Rectal smooth muscle tissue (tissue), 1 donor: ENCODE measurements around the gene HOTAIR.

Experiments
- H3K27ac ChIP-seq: one replicate; pipeline ENCODE4 v1.7.0; 2013; ENCODE audit warnings: low read depth, low read length, inconsistent platforms
- H3K27me3 ChIP-seq: one replicate; pipeline ENCODE4 v1.7.0; 2013; ENCODE audit warnings: low read length; ENCODE audit not compliant: control insufficient read depth, insufficient read depth
- H3K36me3 ChIP-seq: one replicate; pipeline ENCODE4 v1.7.0; 2013; ENCODE audit warnings: low read length; ENCODE audit not compliant: control insufficient read depth, insufficient read depth
- H3K4me1 ChIP-seq: one replicate; pipeline ENCODE4 v1.7.0; 2013; ENCODE audit warnings: low read length; ENCODE audit not compliant: control insufficient read depth, insufficient read depth
- H3K4me3 ChIP-seq: one replicate; pipeline ENCODE4 v1.7.0; 2013; ENCODE audit warnings: low read length
- H3K9ac ChIP-seq: one replicate; pipeline ENCODE4 v1.7.0; 2013; ENCODE audit warnings: low read length

HOTAIR gene

DNA sequence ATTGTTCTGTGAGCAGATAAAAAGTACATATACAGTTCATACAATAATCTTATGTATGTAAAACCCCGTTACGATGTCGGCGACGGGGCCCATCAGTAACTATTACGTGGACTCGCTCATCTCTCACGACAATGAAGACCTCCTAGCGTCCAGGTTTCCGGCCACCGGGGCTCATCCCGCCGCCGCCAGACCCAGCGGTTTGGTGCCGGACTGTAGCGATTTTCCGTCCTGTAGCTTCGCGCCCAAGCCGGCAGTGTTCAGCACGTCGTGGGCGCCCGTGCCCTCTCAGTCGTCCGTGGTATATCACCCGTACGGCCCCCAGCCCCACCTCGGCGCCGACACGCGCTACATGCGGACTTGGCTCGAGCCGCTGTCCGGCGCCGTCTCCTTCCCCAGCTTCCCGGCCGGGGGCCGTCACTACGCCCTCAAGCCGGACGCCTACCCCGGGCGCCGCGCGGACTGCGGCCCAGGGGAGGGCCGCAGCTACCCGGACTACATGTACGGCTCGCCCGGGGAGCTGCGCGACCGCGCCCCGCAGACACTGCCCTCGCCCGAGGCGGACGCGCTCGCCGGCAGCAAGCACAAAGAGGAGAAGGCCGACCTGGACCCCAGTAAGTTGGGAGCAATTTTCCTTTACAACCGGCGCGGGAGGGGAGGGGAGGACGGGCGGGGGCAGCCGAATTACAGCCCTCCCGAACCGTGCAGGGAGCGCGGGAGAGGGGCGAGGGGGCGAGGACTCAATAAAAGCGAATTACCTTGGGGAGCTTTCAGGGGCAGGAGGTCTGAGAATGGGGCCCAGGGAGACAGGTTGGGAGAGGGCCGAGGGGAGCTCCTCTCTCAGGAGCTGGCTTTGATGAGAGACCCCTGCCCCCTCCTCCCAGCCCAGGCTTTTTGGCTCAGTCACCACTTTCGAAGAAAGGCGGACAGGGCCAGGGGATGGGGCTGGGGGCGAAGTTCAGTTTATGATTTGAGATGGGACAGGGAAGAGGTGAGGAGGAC lies 25.7 kb upstream of the HOTAIR start, which contains the start of gene HOXC9:
Gene HOXC9, plus strand, starts transcription at position 46 of the 999 bp plus-strand sequence. Its CDS starts 28 bp downstream, at position 74.
- H3K9ac ChIP-seq: no peak within 1 kb of the TSS
- peaks cover 78% of the 10 kb centered on the region for H3K27me3 ChIP-seq
- peak within 1 kb of the TSS; percentile 5 for H3K4me3 ChIP-seq
- no peak within 1 kb of the TSS for H3K27ac ChIP-seq
- no peaks in the 10 kb centered on the region for H3K4me1 ChIP-seq
- no peaks in the 10 kb centered on the region for H3K36me3 ChIP-seq

DNA sequence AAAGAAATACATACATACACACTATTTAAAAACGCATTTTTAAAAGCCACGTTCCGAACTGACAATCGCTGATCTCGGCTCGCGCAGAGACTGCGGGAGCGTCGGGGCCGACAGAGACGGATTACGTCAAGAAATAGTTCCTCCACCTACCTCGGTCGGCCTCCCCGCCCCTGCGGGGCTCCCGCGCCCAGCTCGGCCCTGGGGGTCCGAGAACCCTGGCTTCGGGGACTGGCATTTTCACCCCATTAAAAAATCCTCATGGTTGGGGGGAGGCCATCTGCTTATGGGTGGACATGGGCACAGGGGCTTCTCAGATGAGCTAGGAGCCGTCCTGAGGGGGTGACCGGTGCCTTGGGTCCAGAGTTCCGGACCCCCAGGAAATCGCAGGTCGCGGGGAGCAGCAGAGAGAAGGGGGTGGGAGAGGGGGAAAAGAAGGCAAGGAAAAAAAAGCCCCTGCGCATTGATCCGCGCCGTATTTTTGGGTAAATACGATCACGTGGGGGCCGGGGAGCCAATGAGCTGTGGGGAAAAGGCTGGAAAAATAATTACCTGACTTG lies 24.9 kb upstream of the HOTAIR start:
- H3K27ac ChIP-seq: no peak overlapping the region

DNA sequence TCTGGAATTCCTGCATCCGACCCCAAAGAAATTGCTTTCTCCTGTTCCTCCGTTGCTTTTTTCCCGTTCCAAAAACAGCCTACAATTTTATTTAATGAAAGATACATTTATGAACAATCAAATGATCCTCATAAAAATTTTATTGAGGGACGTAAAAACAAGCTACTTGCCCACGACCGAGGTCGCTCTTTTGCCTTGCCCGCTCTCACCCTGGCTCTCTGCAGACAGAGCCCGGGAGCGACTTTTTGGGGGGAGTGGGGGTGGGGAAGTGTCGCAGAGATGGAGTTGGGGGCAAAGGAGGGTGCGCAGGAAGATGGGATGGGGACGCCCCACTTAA lies 24.1 kb upstream of the HOTAIR start:
- Histone ChIP-seq H3K9ac (no peak overlapping the region), H3K4me1 (no peaks in the 10 kb centered on the region), H3K27me3 (peaks cover 81% of the 10 kb centered on the region), H3K36me3 (no peaks in the 10 kb centered on the region), H3K4me3 (no peak overlapping the region), H3K27ac (no peak overlapping the region)

More for the DNA sequence above, 24.9 kb upstream of the HOTAIR start:
- Histone ChIP-seq H3K27me3 (peaks cover 77% of the 10 kb centered on the region), H3K4me3 (peak overlapping the region; percentile 5), H3K4me1 (no peaks in the 10 kb centered on the region), H3K36me3 (no peaks in the 10 kb centered on the region), H3K9ac (no peak overlapping the region)

DNA sequence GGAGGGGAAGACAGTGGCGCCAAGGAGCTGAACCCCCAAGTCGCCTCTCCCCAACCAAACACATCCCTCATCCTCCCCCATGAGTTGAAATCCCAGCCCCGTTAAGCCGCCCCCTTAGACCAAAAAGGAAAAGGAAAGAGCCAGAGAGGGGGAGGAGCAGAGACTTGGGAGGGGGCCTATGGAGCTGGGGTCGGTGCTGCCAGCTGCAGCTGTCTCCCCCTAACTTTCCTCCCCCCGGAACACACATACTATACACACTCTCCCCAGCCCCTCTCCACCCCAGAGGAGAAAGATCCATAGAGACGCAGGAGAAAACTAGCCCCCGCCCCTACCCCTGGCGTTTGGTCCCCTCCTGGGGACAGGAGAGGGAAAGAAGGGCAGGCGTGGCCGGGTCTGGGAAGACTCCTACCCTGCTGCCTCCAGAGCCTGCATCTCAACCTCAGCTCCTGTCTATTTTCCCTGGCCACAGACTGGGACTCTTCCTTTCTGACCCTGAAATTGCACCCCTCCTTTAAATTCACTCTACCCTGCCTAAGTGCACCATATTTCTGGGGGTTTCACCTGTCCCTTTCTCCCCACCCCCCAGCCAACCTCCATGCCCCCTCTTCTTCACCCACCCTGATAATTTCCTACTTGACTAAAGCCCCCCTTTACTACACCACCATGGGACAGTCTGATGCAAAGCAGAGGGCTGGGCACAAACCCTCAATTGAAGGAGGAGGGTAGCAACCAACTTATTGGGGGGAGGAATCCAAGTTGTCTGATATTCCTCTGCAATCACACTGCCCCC lies 23.6 kb upstream of the HOTAIR start:
- no peaks in the 10 kb centered on the region for H3K36me3 ChIP-seq
- no peak overlapping the region for H3K27ac ChIP-seq
- no peak overlapping the region for H3K4me3 ChIP-seq
- H3K4me1 ChIP-seq: no peaks in the 10 kb centered on the region
- peaks cover 84% of the 10 kb centered on the region for H3K27me3 ChIP-seq
- H3K9ac ChIP-seq: no peak overlapping the region

DNA sequence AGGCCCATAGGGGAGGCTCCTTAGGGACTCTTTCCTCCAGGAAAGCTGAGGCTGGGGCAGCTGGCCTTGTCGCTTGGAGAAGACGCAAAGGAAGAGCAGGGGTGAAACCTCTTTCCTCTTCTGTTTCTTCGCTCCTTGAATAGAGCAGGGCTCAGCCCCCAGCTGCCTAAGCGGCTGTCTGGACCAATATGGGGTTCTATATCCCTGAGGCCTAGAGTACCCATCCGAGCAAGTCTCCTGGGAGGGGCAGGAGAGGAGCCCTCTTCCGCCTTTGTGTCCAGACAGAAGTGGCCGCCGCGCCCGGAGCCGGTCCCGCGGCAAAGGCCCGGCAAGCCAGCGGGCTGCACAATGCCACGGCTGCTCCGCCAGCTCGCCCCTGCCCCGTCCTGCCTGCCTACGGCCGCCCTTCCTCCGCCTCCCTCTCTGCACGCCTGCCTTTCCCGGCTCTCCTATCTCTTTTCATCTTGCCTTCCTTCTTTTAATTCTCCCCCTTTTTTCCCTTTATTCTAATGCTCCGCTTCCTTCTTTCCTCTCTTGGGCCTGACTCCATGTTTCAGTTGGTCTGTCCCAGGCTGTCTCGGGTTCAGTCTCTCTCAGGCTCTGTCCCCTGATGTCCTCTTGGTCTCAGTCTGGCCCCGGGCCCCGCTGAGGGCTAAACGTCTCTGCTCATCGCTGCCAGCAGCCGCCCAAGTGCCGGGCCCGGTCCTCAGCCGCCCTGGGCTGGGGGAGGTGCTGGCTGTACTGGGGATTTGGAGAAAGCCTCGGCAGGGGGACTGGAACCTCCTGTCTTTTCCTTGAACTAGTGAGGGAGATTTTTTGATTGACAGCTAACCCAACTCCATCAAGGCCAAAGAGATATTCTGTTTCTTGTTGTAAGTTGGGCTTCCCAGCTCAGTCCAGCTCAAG lies 22.7 kb upstream of the HOTAIR start:
- Histone ChIP-seq H3K27ac (no peak overlapping the region), H3K9ac (no peak overlapping the region), H3K27me3 (peaks cover 82% of the 10 kb centered on the region), H3K36me3 (no peaks in the 10 kb centered on the region), H3K4me1 (no peaks in the 10 kb centered on the region), H3K4me3 (no peak overlapping the region)

DNA sequence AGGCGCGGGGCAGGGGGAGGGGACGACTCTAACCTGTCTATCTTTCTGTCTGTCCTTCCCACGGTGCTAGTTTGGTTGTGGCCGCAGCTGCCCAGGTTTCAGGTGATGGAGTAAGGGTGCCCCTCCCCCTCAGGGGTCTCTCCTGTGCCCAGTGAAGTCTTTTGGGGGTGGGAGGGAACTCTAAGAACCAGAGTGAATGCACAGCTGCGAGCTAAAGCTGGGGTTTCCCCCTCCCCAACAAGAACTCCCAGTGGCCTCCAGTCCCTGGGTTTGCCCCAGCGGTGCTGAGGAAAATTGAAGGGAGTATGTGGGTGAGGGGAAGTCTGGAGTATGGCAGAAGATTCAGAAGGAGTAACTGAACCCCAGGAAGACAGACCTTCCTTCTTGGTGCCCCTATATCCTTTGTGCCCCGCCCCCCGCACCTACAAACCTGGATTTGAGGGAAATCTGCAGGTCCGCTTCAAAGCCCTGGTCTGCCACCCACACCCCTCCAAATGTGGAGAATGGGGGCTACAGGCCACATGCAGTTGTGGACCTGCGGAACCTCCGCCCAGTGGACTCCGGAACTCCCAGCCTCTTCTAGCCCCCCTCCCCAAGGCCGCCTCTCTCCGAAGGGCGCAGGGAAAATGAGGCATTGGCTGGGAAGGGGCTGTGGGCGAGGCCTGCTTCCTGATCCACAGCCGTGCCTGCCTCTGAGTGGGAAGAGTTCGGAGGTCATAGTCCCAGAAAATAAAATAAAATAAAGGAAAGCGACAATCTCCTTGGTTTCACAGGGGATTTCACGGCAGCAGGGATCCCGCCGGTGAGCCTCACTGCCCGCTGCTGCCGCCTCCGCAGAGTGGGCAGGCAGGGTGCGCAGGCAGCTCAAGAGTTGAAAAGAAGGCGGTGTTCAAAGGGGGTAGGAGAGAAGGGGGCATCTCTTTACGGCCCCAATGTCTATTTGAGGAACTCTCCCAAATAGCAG lies 21.8 kb upstream of the HOTAIR start:
- Histone ChIP-seq H3K36me3 (no peaks in the 10 kb centered on the region), H3K9ac (no peak overlapping the region), H3K4me3 (peak overlapping the region; percentile 60), H3K27ac (no peak overlapping the region), H3K27me3 (peaks cover 84% of the 10 kb centered on the region), H3K4me1 (no peaks in the 10 kb centered on the region)

DNA sequence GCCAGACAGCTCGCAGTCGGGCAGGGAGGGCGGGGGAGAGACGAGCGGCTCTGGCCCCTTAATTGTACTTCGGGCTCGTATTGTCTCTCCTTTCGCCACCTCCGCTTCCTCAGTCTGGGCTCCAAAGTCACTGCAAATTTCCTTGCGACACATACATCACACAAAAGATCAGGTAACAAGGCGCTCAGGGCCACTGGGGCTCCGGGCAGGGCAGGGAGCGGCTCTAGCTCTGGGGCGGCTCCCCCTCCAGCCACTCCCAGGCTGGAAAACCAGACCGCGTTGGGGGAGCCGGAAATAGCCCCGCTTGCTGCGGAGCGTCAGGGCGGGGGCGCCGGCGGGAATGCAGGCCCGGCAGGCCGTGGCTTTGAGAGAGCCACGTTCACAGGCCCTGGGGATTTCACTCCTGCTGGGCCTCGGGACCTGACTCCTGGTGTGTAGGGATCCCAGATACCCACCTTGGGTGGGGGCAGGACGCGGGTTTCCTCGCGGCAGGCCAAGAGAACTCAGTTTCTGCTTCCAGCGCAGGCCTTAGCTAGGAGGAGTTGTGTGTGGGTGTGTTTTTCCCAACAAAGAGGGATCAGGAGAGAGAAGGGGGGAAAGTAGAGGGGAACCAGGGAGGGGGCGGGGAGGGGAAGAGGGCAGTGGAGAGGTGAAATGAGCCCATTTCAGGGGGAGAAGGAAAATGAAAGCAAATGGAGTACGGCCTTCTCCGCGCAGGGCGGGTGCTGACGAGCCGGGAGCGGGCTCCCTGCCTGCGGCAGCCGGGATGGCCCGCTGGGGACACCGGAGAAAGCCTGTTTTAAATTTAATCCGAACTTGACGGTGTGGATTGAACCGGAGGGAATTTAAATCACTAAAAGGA lies 20.9 kb upstream of the HOTAIR start:
- Histone ChIP-seq H3K27ac (no peak overlapping the region), H3K36me3 (no peaks in the 10 kb centered on the region), H3K4me3 (peak overlapping the region; percentile 60), H3K4me1 (no peaks in the 10 kb centered on the region), H3K27me3 (peaks cover 83% of the 10 kb centered on the region), H3K9ac (no peak overlapping the region)

DNA sequence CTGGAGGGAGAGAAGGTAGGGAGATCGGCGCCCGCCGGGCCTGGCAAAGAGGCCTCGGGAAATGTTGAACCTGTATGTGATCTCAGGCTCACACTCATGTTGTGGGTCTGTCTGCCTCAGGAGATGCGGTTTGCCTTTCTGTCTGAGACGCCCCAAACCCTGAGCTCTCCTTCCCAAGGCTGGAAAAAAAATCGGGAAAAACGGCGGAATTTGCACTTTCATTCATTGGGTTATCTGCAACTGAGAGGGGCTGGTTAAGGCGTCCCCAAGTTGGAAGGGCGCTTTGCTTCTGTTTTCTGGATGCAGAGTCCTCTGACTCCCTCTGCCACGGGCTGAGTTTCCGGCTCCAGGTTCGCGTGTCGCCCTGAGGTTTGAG lies 20.2 kb upstream of the HOTAIR start:
- peaks cover 81% of the 10 kb centered on the region for H3K27me3 ChIP-seq
- no peaks in the 10 kb centered on the region for H3K4me1 ChIP-seq
- no peaks in the 10 kb centered on the region for H3K36me3 ChIP-seq
- no peak overlapping the region for H3K9ac ChIP-seq
- H3K27ac ChIP-seq: no peak overlapping the region
- H3K4me3 ChIP-seq: peak overlapping the region; percentile 60

DNA sequence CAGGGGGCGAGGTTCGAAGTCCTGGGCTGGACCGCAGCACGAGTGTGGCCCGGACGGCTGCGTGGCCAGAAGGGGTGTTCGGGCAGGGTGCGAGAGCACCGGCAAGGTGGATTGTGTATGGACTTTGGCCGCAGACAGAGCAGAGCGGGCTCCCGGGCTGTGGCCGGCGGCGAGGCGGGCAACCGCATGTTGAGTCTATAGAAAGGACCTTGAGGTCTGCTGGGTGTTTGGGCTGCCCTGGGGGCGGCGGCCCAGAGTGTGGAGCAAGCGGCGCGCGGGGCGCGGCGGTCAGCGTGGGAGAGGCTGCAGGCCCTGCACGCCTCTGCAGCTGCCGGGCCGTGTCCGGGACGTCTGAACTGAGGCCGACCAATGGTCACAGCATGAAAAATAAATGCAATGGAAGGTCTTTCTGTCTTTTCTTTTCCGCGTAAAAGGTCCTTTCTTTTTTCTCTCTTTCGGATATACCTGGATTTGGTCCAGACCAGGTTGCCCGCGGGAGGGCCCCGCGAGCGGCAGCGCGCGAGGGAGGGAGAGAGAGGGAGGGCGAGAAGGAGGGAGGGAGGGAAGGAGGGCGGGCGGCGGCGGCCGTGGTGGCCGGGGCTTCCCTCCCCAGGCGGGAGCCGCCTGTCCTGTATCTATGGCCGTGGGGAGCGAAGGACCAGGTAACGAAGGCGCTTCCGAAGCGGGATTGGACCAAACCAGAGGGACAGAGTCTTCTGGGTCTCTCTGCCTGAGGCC lies 19.7 kb upstream of the HOTAIR start:
- no peaks in the 10 kb centered on the region for H3K36me3 ChIP-seq
- H3K4me1 ChIP-seq: no peaks in the 10 kb centered on the region
- no peak overlapping the region for H3K4me3 ChIP-seq
- H3K27ac ChIP-seq: no peak overlapping the region
- no peak overlapping the region for H3K9ac ChIP-seq
- H3K27me3 ChIP-seq: peaks cover 81% of the 10 kb centered on the region

DNA sequence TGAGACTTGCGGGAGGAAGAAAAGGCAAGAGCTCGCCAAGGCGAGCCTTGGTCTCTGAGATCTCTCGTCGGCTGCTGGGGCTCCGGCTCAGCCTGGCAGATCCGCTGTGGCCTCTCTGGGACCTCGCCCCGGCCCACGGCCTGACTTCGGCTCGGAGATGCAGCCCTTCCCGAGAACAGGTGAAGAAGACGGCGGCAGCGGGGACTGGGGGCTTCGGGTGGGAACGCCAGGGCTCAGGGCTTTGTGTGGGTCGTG lies 19.2 kb upstream of the HOTAIR start:
- Histone ChIP-seq H3K4me3 (no peak overlapping the region), H3K36me3 (no peaks in the 10 kb centered on the region), H3K27ac (no peak overlapping the region), H3K27me3 (peaks cover 83% of the 10 kb centered on the region), H3K9ac (no peak overlapping the region), H3K4me1 (no peaks in the 10 kb centered on the region)
